Endodermal cell (in vitro differentiated cells): Measurements from ENCODE around the gene GAST. TPM values are rescaled to one million over a fixed set of nuclear protein-coding genes. Genes with fewer than 3 reads are reported as not detected.
A peak's percentile ranks its signal among the peaks of the same experiment; 100 is the strongest.

Source experiments
- DNase-seq: peaks from one replicate; pipeline ENCODE4 v3.0.0-alpha.2; 2017
- H3K27ac ChIP-seq: 2 replicates; pipeline ENCODE4 v1.5.1; 2013; ENCODE audit warnings: mild to moderate bottlenecking, low read depth, low read length, moderate library complexity
- H3K27me3 ChIP-seq: 2 replicates; pipeline ENCODE4 v1.6.1; 2013; ENCODE audit warnings: mild to moderate bottlenecking, low read length, moderate library complexity; ENCODE audit not compliant: insufficient read depth, control insufficient read depth, poor library complexity, severe bottlenecking
- H3K36me3 ChIP-seq: 2 replicates; pipeline ENCODE4 v1.7.0; 2013; ENCODE audit warnings: mild to moderate bottlenecking, low read length, moderate library complexity; ENCODE audit not compliant: control insufficient read depth, insufficient read depth
- H3K4me1 ChIP-seq: one replicate; pipeline ENCODE4 v1.7.0; 2013; ENCODE audit warnings: low read length; ENCODE audit not compliant: control insufficient read depth, insufficient read depth
- H3K4me3 ChIP-seq: 2 replicates; pipeline ENCODE4 v1.5.1; 2013; ENCODE audit warnings: mild to moderate bottlenecking, low read length, moderate library complexity
- H3K9ac ChIP-seq: 2 replicates; pipeline ENCODE4 v1.6.1; 2013; ENCODE audit warnings: mild to moderate bottlenecking, low read length, moderate library complexity; ENCODE audit not compliant: poor library complexity, severe bottlenecking; ENCODE audit errors: extremely low read depth
- H3K9me3 ChIP-seq: 2 replicates; pipeline ENCODE4 v1.6.1; 2013; ENCODE audit warnings: mild to moderate bottlenecking, low read length, moderate library complexity; ENCODE audit not compliant: control insufficient read depth
- H3K27ac Mint-ChIP-seq: 2 replicates; pipeline ENCODE4 v1.8.0; 2020; ENCODE audit warnings: mixed read lengths
- H3K27me3 Mint-ChIP-seq: 2 replicates; pipeline ENCODE4 v1.8.0; 2021; ENCODE audit warnings: mild to moderate bottlenecking, mixed read lengths; ENCODE audit not compliant: insufficient read depth
- H3K36me3 Mint-ChIP-seq: 2 replicates; pipeline ENCODE4 v1.8.0; 2020; ENCODE audit warnings: low read depth, mixed read lengths
- H3K4me1 Mint-ChIP-seq: 2 replicates; pipeline ENCODE4 v1.8.0; 2020; ENCODE audit warnings: mixed read lengths
- H3K4me3 Mint-ChIP-seq: 2 replicates; pipeline ENCODE4 v1.8.0; 2020; ENCODE audit warnings: mild to moderate bottlenecking, moderate library complexity, mixed read lengths
- H3K9me3 Mint-ChIP-seq: 2 replicates; pipeline ENCODE4 v1.8.0; 2020; ENCODE audit warnings: mild to moderate bottlenecking, mixed read lengths
- WGBS, 2 experiments: methylation state at CpG; one replicate each; pipeline versions ENCODE4 v1.1.5 to v1.1.7; 2013; ENCODE audit warnings: missing lambda C conversion rate in 2 of 2, mixed read lengths in 1 of 2; ENCODE audit not compliant: insufficient coverage in 1 of 2, insufficient read length in 1 of 2; 5-methylcytosine and 5-hydroxymethylcytosine counted together
- total RNA-seq, 2 donors: library from RNA; stranded (reverse); fragmentation: NEBNext Ultra II Directional in 1 of 2; extraction: Animal tissue kit (Norgen Biotek cat#: 25700) in 1 of 2; gene quantifications; 2 replicates in 1 of 2; 3 replicates in 1 of 2; pipeline ENCODE4 v1.2.1, GENCODE V29; 2021
- TF ChIP-seq, protein P1 (sequence below): fragments of 200-600 bp; sonication (generic); conservative IDR thresholded peaks from 2 replicates; pipeline ENCODE4 v1.5.0; 2021; ENCODE audit warnings: antibody characterized with exemption, mild to moderate bottlenecking

The GAST gene
- total RNA-seq, 2 donors from 2014 or later = not detected

DNA sequence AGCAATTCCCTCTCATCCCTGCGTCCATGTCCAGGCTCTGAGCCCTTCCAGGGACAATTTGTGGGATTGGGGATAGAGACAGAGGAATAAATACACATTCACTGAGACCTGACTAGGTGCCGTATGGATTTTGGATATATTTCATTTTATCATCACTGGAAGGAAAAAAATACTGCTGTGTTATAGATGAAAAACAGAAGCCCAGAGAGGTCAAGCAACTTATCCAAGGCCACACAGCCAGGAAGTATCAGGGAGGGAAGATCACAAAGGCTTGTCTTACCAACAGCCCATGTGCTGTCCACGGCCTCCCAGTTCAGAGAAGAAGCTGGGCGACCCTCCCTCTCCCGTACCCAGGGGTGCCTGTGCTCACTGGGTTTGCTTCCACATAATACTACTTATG is 28.4 kb downstream of the GAST start:
- Histone ChIP-seq H3K4me1 (no peaks in the 10 kb centered on the region), H3K9ac (no peak overlapping the region), H3K36me3 (no peaks in the 10 kb centered on the region), H3K9me3 (no peaks in the 10 kb centered on the region), H3K27me3 (peaks cover 24% of the 10 kb centered on the region), H3K4me3 (no peak overlapping the region), H3K27ac (no peak overlapping the region)
- peaks cover 4% of the 10 kb centered on the region for H3K4me1 Mint-ChIP-seq
- WGBS, 2 experiments = 89% methylated on average over 1 to 5 of the region's 5 CpGs
- no peak overlapping the region for H3K4me3 Mint-ChIP-seq
- no peak overlapping the region for H3K27ac Mint-ChIP-seq
- H3K9me3 Mint-ChIP-seq = no peaks in the 10 kb centered on the region
- no peaks in the 10 kb centered on the region for H3K36me3 Mint-ChIP-seq
- no peak for DNase-seq
- peaks cover 25% of the 10 kb centered on the region for H3K27me3 Mint-ChIP-seq
- TF ChIP-seq, protein P1, sequence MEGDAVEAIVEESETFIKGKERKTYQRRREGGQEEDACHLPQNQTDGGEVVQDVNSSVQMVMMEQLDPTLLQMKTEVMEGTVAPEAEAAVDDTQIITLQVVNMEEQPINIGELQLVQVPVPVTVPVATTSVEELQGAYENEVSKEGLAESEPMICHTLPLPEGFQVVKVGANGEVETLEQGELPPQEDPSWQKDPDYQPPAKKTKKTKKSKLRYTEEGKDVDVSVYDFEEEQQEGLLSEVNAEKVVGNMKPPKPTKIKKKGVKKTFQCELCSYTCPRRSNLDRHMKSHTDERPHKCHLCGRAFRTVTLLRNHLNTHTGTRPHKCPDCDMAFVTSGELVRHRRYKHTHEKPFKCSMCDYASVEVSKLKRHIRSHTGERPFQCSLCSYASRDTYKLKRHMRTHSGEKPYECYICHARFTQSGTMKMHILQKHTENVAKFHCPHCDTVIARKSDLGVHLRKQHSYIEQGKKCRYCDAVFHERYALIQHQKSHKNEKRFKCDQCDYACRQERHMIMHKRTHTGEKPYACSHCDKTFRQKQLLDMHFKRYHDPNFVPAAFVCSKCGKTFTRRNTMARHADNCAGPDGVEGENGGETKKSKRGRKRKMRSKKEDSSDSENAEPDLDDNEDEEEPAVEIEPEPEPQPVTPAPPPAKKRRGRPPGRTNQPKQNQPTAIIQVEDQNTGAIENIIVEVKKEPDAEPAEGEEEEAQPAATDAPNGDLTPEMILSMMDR = no peak

DNA sequence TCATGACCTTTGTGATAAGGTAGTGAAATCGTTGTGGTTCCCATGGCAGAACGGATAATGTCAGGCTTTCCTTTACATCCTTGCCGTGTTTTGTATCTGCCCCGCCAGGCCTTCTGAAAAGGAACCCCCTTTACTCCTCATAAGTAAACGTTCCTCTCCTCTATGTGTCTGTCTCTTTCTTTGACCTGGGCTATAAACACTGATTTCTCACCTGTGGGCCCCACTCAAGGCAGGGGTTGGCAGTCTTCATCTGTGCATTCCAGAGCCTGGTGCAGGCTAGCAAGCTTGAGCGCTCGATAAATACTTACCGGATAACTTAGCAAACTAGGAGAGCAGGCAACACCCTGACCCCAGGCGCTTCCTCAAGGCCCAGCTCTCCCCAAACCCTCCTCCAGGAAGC is 29.6 kb downstream of the GAST start:
- Histone ChIP-seq H3K9ac (no peak overlapping the region), H3K27ac (no peak overlapping the region), H3K4me1 (no peaks in the 10 kb centered on the region), H3K9me3 (no peaks in the 10 kb centered on the region), H3K36me3 (no peaks in the 10 kb centered on the region), H3K4me3 (no peak overlapping the region), H3K27me3 (peaks cover 12% of the 10 kb centered on the region)
- no peaks in the 10 kb centered on the region for H3K36me3 Mint-ChIP-seq
- peaks cover 4% of the 10 kb centered on the region for H3K4me1 Mint-ChIP-seq
- H3K27ac Mint-ChIP-seq = no peak overlapping the region
- peak; percentile 46 for DNase-seq
- 84 to 85% methylated on average over 8 to 9 of the region's 9 CpGs for WGBS, 2 experiments
- no peaks in the 10 kb centered on the region for H3K9me3 Mint-ChIP-seq
- TF ChIP-seq, protein P1 = no peak
- H3K27me3 Mint-ChIP-seq = peaks cover 13% of the 10 kb centered on the region
- no peak overlapping the region for H3K4me3 Mint-ChIP-seq

DNA sequence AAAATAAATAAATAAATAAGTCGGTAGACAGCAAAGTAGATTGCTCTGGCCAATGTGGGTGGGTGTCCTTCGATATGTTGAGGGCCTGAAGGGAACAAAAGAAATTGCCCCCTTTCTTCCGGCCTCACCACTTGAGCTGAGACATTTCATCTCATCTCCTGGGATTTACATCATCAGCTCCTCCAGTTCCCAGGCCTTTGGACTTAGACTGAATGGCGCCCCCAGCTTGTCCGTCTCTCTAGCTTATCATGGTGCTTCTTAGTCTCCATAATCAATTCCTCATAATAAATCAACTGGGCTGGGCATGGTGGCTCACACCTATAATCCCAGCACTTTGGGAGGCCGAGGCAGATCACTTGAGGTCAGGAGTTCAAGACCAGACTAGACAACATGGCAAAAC is 36.1 kb downstream of the GAST start:
- TF ChIP-seq, protein P1 = no peak
- peaks cover 4% of the 10 kb centered on the region for H3K36me3 Mint-ChIP-seq
- H3K27me3 Mint-ChIP-seq = no peaks in the 10 kb centered on the region
- Histone ChIP-seq H3K4me3 (no peak overlapping the region), H3K9me3 (no peaks in the 10 kb centered on the region), H3K36me3 (no peaks in the 10 kb centered on the region), H3K27me3 (no peaks in the 10 kb centered on the region), H3K4me1 (no peaks in the 10 kb centered on the region), H3K27ac (no peak overlapping the region), H3K9ac (no peak overlapping the region)
- no peak overlapping the region for H3K4me3 Mint-ChIP-seq
- H3K4me1 Mint-ChIP-seq = no peaks in the 10 kb centered on the region
- H3K27ac Mint-ChIP-seq = no peak overlapping the region
- no peaks in the 10 kb centered on the region for H3K9me3 Mint-ChIP-seq
- no peak for DNase-seq
- 91 to 92% methylated on average over 6 of the region's 6 CpGs for WGBS, 2 experiments
